ENCODE data around the gene KLHL35. TPM values are rescaled to one million over a fixed set of nuclear protein-coding genes. Genes with fewer than 3 reads are reported as not detected.
"Not testable (repeated sequence)": the region's sequence is repeated elsewhere in the genome, so short reads cannot be mapped to it uniquely, and the experiment has no call there.

The KLHL35 gene
- total RNA-seq, 1 experiment from 2014 or later = 0.58 TPM

GRCh38 chr11:75388386-75389275, 44.4 kb downstream of the KLHL35 start:
- no peaks in the 10 kb centered on the region for H3K9me3 ChIP-seq (replicated peaks)
- peak; percentile 48 to 55 for DNase-seq (ENCODE audit: low read depth in 1 of 2, low spot score in 2 of 2)
- no peaks in the 10 kb centered on the region for H3K36me3 ChIP-seq
- H3K27ac ChIP-seq = no peak overlapping the region
- H3K4me3 ChIP-seq = no peak overlapping the region
- H3K27me3 ChIP-seq (replicated peaks) = no peaks in the 10 kb centered on the region
- H3K4me1 ChIP-seq (replicated peaks) = peaks cover 7% of the 10 kb centered on the region

- peaks cover 7% of the 10 kb centered on the region for H3K4me1 ChIP-seq (replicated peaks)
- H3K4me3 ChIP-seq = no peak overlapping the region
- no peaks in the 10 kb centered on the region for H3K27me3 ChIP-seq (replicated peaks)
- no peak overlapping the region for H3K27ac ChIP-seq
- no peaks in the 10 kb centered on the region for H3K9me3 ChIP-seq (replicated peaks)
- DNase-seq (ENCODE audit: low read depth in 1 of 2, low spot score in 2 of 2) = no peak
- H3K36me3 ChIP-seq = no peaks in the 10 kb centered on the region
Observed at GRCh38 chr11:75387736-75388294, 45.2 kb downstream of the KLHL35 start.

GRCh38 chr11:75386942-75387630, 45.9 kb downstream of the KLHL35 start:
- no peaks in the 10 kb centered on the region for H3K9me3 ChIP-seq (replicated peaks)
- no peak for DNase-seq (ENCODE audit: low read depth in 1 of 2, low spot score in 2 of 2)
- no peaks in the 10 kb centered on the region for H3K36me3 ChIP-seq
- no peaks in the 10 kb centered on the region for H3K27me3 ChIP-seq (replicated peaks)
- H3K27ac ChIP-seq = no peak overlapping the region
- H3K4me1 ChIP-seq (replicated peaks) = peaks cover 7% of the 10 kb centered on the region
- H3K4me3 ChIP-seq = no peak overlapping the region

- Histone ChIP-seq H3K4me1 (replicated peaks) (peaks cover 7% of the 10 kb centered on the region), H3K27ac (no peak overlapping the region), H3K27me3 (replicated peaks) (no peaks in the 10 kb centered on the region), H3K9me3 (replicated peaks) (no peaks in the 10 kb centered on the region), H3K36me3 (no peaks in the 10 kb centered on the region), H3K4me3 (no peak overlapping the region)
- peak; percentile 48 for DNase-seq (ENCODE audit: low read depth in 1 of 2, low spot score in 2 of 2)
Observed at GRCh38 chr11:75384438-75385080, 48.4 kb downstream of the KLHL35 start.

GRCh38 chr11:75383246-75383645, 49.8 kb downstream of the KLHL35 start:
- no peak overlapping the region for H3K27ac ChIP-seq
- no peaks in the 10 kb centered on the region; the same call in 1 of the 2 replicates for H3K4me1 ChIP-seq (replicated peaks)
- H3K36me3 ChIP-seq = no peaks in the 10 kb centered on the region
- H3K27me3 ChIP-seq (replicated peaks) = no peaks in the 10 kb centered on the region
- H3K9me3 ChIP-seq (replicated peaks) = no peaks in the 10 kb centered on the region
- no peak overlapping the region for H3K4me3 ChIP-seq
- DNase-seq (ENCODE audit: low read depth in 1 of 2, low spot score in 2 of 2) = no peak

- Histone ChIP-seq H3K4me3 (no peak overlapping the region), H3K4me1 (replicated peaks) (no peaks in the 10 kb centered on the region), H3K36me3 (no peaks in the 10 kb centered on the region), H3K27ac (no peak overlapping the region), H3K9me3 (replicated peaks) (no peaks in the 10 kb centered on the region), H3K27me3 (replicated peaks) (no peaks in the 10 kb centered on the region)
- no peak for DNase-seq (ENCODE audit: low read depth in 1 of 2, low spot score in 2 of 2)
Observed at GRCh38 chr11:75380716-75381420, 52.1 kb downstream of the KLHL35 start.

GRCh38 chr11:75380245-75380644, 52.8 kb downstream of the KLHL35 start:
- Histone ChIP-seq H3K27ac (no peak overlapping the region), H3K36me3 (no peaks in the 10 kb centered on the region), H3K4me3 (no peak overlapping the region), H3K9me3 (replicated peaks) (no peaks in the 10 kb centered on the region), H3K4me1 (replicated peaks) (no peaks in the 10 kb centered on the region), H3K27me3 (replicated peaks) (no peaks in the 10 kb centered on the region)
- DNase-seq (ENCODE audit: low read depth in 1 of 2, low spot score in 2 of 2) = no peak

- not testable (repeated sequence) for H3K9me3 ChIP-seq (replicated peaks); H3K27ac ChIP-seq; H3K27me3 ChIP-seq (replicated peaks)
Observed at GRCh38 chr11:75378776-75379175, 54.2 kb downstream of the KLHL35 start.

GRCh38 chr11:75376175-75376574, 56.8 kb downstream of the KLHL35 start:
- Histone ChIP-seq H3K4me1 (replicated peaks) (peaks cover 10% of the 10 kb centered on the region), H3K9me3 (replicated peaks) (no peaks in the 10 kb centered on the region), H3K4me3 (no peak overlapping the region), H3K27ac (no peak overlapping the region), H3K36me3 (no peaks in the 10 kb centered on the region), H3K27me3 (replicated peaks) (no peaks in the 10 kb centered on the region)
- no peak for DNase-seq (ENCODE audit: low read depth in 1 of 2, low spot score in 2 of 2)

More at GRCh38 chr11:75378776-75379175, 54.2 kb downstream of the KLHL35 start:
- not testable (repeated sequence) for H3K4me1 ChIP-seq (replicated peaks); DNase-seq (ENCODE audit: low read depth in 1 of 2, low spot score in 2 of 2); H3K4me3 ChIP-seq; H3K36me3 ChIP-seq

GRCh38 chr11:75375626-75376025, 57.4 kb downstream of the KLHL35 start:
- no peak for DNase-seq (ENCODE audit: low read depth in 1 of 2, low spot score in 2 of 2)
- Histone ChIP-seq H3K9me3 (replicated peaks) (no peaks in the 10 kb centered on the region), H3K4me3 (no peak overlapping the region), H3K27me3 (replicated peaks) (no peaks in the 10 kb centered on the region), H3K4me1 (replicated peaks) (peaks cover 10% of the 10 kb centered on the region), H3K27ac (no peak overlapping the region), H3K36me3 (no peaks in the 10 kb centered on the region)

GRCh38 chr11:75374646-75375045, 58.4 kb downstream of the KLHL35 start:
- H3K27me3 ChIP-seq (replicated peaks) = no peaks in the 10 kb centered on the region

GRCh38 chr11:75373201-75373600, 59.8 kb downstream of the KLHL35 start:
- Histone ChIP-seq H3K27me3 (replicated peaks) (no peaks in the 10 kb centered on the region), H3K9me3 (replicated peaks) (no peaks in the 10 kb centered on the region), H3K4me3 (no peak overlapping the region), H3K36me3 (no peaks in the 10 kb centered on the region), H3K4me1 (replicated peaks) (peaks cover 10% of the 10 kb centered on the region), H3K27ac (no peak overlapping the region)
- DNase-seq (ENCODE audit: low read depth in 1 of 2, low spot score in 2 of 2) = no peak

More at GRCh38 chr11:75374646-75375045, 58.4 kb downstream of the KLHL35 start:
- Histone ChIP-seq H3K4me1 (replicated peaks) (peaks cover 10% of the 10 kb centered on the region), H3K36me3 (no peaks in the 10 kb centered on the region), H3K27ac (no peak overlapping the region), H3K4me3 (no peak overlapping the region), H3K9me3 (replicated peaks) (no peaks in the 10 kb centered on the region)
- no peak for DNase-seq (ENCODE audit: low read depth in 1 of 2, low spot score in 2 of 2)
